NOMO-1 (cell line): ENCODE results near the gene MYBBP1A.

ENCODE experiments used
- DNase-seq, 2 experiments: peaks; one replicate each; lab custom pipeline; 2025; ENCODE audit not compliant: unreplicated experiment in 2 of 2; lab: John Stamatoyannopoulos, UW

MYBBP1A gene

DNA sequence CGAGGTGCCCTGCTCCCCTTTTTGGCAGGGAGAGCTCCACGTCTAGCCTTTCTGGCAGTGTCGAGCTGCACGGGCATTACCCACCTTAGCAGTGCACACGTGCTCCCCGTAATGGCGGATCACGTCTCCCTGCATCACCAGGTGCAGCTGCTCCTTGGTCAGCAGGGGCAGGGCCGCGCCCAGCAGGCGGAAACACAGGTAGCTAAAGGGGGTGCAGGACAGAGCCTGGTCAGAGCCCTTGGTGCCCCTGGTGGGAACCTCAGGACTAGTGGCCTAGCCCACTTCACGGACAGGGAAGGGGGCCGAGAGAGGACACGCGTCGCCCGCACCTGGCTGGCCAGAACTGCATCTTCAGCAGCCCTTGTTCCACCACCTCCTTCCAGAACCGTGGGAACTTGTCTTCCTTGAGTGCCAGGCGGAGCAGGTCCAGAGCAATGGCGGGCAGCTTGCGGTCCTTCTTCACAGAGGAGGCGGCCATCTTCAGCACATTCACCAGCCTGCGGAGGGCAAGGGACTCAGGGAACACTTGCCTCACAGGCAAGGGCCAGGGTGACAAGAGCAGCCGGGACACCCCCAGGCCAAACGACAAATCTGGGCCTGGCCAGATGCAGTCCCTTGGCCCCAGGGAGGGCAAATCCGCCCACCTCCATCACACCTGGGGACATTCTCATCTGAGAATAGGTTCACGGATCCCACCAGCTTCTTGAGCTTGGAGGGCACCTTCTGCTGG lies 3.2 kb downstream of the MYBBP1A start:
- no peak for DNase-seq

DNA sequence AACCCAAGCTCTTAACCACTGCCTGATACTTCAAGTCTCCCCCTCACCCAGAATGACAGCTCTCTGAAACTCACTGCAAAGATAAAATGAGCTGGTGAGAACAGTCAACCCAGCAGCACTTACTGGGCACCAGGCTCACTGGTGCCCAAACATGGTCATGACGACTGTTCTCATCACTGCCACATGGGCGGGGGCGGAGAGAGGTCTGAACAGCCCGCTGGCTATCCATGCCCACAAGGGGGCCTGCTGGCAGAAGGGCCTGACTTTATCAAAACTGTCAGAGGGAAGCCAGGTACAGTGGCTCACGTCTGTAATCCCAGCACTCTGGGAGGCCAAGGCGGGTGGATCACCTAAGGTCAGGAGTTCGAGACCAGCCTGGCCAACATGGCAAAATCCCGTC lies 4.0 kb downstream of the MYBBP1A start:
- no peak for DNase-seq

DNA sequence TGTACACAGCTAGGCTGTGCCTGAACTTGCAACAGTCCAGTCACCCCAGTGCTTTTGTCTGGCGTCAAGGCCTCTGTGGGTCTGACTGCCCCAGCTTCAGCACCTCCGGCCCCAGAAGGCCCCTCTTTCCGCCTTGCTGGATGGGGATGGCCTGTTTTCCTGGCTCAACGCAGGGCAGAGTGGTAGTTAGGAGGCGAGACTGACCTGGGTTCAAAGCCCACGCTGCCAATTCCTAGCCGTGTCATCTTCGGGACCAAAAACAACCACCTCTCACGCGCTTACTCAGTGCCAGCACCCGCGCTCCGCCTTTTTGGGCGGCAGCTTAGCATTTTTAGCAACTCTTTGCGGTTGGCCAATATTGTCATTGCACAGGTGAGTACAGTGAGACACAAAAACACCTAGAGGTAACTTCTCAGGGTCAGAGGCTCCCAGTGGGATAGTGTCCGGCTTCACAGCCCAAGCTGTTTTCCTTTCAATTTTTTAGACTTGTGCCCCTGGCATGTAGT lies 4.6 kb downstream of the MYBBP1A start:
- no peak for DNase-seq

DNA sequence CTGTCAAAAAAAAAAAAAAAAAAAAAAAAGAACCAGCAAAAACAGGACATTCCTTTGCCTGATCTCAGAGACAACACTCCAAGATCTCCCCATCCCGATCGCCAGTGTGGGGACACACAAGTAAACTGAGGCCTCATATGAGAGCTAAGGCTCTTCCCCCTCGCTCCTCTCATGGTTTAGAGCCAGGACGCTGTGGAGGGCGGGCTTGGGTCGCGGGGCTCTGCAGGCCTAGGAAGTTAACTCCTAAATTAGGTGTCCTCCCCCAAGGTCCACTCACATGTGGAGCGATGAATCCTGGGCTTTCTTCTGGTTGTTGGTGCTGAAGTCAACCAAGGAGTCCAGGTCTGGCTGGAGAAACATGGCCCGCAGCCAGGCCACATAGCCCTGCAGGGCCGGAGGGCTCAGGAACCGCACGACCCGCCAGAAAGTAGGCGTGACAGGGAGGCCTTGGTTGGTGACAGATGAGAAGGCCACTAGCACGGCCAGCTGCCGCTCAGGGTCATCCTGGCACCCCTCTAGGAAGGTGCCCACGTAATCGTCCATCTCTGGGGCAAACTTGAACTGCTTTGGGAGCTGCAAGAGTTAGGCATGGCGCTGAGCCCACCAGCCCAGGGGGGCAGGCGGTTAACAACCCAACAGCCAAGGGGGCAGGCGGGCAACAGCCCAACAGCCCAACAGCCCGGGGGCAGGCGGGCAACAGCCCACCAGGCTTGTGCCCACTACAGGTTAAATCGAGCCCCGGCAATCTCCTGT lies 5.2 kb downstream of the MYBBP1A start:
- DNase-seq, result no peak

DNA sequence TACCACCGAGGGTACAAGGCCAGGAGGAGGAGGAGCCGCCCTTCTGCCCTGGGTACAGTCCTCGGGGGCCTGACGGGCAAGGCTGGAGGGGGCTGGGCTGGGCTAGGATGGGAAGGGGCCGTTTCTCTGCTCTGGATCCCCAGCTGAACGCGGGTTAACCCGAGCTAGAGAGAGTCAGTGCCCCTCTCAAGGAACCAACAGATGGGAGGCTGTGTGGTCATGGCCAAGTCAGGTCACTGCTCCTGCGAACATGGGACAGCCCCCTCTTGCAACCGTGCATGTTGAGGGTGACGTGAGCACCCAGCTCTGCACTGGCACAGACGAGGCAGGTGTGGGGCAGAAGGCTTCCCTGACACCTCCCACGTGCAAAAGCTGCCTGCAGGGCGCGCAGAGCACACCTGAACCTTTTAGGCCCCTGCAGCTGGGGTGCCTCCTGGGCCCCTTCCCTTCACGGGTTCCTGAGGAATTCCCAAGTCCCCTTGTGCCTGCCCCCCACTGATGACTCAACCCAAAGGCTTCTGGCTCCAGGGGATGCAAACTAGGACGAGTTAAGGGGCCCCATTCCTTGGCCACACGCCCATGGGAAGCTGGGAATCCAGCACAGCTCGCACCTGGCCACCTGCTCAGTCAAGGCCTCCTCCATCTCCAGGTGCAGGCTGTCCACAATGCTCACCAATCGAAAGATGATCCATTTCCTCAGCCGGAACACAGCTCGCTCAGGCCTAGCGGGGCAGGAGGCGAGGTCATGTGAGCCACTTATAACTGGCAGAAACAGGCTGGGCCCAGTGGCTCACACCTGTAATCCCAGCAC lies 6.3 kb downstream of the MYBBP1A start:
- DNase-seq, result no peak

DNA sequence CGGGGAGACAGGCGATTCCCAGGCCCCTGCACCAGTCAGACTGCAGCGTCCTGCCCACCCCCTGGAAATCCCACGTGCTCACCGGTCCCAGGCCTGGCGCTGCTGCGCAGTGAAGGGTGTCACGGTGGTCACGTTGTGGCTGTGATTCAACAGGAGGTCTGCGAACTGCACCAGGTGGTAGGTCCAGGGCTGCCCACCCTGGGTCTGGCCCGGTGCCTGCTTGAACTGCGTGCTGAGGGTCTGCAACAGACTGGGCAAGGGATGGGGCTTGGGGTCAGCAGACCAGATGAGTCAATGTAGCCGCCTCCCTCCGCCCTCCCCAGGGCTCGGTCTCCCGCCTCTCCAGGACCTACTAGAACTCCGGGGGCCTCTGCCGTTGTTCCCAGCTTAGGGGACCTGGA lies 7.1 kb downstream of the MYBBP1A start:
- no peak for DNase-seq

DNA sequence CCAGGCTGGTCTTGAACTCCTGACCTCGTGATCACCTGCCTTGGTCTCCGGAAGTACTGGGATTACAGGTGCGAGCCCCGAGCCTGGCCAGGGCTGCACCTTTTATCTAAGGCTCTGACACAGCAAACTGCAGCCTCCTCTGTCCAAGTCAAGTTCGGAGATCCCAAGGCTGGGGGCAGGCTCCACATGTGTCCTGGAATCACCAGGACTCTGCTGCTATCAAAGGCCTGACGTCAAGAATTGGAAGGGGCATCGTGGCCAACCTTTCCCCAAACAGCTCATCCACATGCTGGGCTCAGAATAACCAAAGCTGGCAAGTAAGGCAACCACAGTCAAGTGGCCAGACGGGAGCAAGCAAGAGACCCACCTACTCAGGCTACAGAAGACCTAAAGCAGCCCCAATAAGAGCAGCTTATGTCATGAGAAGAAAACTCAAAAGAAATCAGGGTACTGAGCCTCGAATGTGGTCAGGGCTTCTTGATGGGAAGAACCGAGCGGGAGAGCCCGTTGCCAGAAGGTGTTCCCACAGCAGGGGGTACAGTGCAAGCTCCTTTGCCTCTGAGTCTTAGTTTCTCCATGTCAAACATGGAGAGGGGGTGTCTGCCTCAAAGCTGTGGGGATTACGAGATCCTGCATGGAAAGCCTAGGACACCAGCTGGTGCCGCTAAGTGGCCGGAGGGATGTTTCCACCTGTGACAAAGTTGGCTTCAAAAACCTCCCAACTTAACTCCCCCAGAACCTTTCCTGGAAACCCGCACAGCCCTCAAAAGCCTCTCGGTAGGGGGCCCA lies 7.9 kb downstream of the MYBBP1A start:
- no peak for DNase-seq

DNA sequence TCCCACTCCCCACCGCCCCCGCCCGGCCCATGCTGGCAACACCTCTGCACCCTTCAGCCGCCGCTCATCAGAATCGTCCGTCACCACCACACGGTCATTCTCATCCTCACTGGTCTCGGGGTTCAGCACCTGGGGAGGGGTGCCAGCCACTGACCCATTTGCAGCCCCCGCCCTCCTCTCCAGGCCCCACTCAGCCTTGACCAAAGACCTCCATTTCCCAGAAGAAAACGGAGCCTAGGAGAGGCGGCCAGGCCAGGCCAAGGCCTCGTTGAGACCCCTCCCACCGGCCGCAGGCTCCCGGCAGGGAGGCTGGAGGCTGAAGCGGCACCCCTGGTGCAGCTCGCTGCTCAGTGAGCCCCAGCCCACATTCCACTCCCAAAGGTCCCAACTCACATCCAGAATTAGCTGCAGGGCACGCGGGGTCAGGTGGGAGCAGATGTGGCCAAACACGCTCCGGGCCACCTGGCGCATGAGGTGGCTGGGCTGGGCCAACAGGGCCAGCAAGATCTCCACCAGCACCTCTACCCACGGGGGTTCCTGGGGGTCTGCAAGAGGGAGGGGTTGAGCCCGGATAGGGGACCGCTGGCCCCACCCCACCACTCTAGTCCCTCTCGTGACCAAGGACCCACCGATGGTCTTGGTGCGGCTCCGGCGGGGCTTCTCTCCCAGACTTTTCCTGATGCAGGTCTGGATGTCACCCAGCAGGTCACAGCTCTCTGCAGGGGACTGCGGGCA lies 9.8 kb downstream of the MYBBP1A start:
- no peak for DNase-seq

DNA sequence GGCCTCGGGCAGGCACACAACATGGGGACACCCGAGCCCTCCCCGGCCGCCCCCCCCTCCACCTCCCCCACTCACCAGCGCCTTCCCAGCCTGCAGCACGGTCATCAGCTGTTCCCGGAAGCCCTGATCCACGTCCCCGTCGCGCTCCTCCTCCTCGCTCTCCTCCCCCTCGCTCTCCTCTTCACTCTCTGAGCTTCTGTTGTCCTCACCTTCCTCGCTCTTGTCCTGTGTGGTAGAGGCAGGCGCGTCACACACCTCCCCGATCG lies 10.3 kb downstream of the MYBBP1A start:
- no peak for DNase-seq

DNA sequence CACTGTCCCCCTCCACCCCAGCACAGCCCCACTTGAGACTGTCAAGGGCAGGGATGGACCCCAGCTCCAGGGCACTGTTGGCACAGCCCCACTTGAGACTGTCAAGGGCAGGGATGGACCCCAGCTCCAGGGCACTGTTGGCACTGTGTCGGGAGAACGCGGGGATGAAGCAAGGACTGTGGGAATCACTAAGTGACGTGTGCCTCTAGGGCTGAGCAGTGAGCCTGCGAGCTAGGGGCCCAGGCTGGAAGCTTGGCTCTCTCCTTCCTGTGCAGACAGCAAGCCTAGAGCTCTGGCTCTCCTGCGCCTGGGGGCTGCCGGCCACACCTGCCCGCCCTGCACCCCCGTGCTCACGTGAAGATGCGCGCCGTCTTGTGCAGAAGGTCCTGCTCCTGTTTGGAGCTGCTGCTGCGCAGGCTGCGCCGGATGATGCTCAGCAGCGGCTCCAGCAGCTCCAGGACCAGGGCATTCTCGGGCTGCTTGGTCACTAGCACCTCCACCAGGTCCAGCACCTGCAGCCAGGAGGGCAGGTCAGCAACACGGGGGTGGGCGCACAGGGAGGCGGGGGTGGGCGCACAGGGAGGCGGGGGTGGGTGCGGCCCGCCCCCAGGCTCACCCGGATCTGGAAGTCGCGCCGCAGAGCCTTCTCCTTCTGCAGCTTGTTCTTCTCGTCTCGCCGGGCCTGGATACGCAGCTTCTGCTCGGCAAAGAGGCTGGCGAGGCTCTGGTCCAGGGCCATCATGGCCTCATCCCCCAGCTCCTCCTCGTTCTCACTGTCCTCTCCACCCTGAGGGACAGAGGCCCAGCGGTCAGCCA lies 10.8 kb downstream of the MYBBP1A start:
- DNase-seq, result no peak

DNA sequence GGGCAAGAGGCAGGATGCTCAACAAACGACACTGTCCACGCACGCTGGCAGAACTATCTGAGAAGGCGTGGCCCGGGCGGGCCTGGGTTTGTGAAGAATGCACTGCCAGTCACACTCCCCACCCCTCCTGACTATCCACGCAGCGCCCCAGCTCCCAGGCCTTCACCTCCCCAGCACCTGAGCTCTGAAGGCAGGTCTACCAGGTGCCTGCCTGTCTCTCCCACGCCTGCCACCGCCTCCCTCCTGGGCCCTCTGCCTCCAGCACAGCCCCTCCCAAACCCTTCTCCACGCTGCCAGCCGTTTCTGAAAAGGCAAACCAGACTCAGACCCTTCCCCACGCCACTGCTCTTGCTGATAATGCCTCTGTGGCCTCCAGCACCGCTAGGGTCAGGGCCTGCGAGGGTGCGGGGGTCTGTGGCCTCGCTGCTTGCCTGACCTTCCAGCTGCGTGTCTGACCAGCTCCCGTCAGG lies 11.6 kb downstream of the MYBBP1A start:
- DNase-seq, result no peak

DNA sequence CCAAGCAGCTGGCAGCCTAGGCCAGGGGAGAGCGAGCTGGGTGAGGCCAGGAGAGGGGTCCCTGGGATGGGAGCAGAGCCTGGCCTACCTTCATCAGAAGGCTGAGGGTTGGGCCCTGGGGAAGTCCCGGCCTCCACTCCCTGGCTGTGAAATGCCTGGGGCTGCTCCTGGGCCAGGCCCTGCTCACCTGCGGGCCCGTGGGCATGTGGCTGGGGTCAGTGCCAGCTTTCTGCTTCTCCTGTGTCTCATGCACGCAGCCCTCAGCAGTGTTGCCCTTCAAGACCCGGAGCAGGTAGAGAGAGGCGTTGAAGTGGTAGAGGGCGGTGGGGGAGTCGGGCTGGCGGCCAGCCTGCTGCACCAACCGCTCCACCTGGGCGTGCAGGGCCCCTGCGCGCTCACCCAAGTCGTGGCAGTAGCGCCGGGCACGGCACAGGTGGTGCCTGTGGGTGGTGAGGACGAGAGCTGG lies 12.4 kb downstream of the MYBBP1A start:
- no peak for DNase-seq

DNA sequence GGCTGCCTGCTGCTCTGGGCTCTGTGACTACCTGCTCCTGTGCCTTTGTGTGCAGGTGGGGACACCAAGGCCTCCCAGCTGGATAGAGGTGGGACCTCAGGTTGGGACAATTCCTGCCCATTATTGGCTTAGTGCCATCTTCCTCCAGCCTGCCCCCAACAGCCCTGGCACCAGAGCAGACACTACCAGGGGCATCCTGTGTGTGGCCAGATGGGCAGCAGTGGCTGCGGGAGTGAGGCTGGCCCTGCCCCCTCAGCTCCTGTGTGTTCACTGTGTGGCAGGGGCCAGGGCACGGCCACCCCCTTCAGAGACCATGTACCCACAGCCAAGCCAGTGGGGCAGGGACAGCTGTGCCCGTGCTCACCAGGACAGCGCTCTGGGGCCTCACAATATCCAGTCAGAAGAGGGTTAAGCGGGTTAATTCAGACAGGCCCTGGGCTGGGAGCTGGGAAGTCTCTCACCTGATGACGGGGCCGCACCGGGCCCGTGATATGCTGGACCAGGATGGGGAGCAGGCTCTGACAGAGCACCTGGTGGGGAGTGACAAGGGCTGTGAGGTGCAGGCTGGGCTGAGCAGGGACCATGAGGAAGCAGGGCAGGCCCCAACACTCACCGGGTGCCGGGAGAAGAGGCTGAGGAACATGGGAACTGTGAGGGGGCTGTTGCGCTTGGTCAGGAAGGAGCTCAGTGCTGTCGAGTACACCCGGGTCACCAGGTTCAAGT lies 13.0 kb downstream of the MYBBP1A start:
- no peak for DNase-seq

DNA sequence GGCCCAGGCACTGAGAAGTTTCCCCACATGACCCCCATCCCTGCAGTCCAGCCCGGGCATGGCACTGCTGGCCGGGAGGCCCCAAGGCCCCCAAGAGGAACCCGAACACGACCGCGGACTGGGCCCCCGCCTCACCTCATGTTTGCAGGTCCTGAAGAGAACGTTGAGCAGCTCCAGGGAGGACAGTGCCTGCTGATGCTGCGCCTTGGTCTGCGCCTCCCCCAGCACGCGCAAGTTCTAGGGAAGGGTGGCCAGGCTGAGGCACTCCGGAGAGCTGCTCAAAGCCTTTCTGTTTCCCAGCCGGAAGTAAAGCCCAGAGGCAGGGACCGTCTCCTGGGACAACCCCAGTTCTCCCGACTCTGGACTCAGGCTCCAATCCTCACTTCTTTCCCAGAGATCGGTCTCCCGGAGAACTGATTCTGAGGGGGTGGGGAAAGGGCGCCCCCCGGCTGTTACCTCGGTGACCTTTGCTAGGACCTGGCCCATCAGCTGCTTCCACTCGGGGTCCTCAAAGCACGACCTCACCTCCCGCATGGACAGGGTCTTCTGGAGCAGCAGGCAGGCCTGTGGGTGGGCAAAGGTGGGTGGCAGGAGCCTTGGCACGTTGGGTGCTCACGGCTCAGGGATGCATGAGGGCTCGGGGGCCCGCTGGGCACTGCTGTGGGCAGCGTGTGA lies 13.7 kb downstream of the MYBBP1A start:
- no peak for DNase-seq

DNA sequence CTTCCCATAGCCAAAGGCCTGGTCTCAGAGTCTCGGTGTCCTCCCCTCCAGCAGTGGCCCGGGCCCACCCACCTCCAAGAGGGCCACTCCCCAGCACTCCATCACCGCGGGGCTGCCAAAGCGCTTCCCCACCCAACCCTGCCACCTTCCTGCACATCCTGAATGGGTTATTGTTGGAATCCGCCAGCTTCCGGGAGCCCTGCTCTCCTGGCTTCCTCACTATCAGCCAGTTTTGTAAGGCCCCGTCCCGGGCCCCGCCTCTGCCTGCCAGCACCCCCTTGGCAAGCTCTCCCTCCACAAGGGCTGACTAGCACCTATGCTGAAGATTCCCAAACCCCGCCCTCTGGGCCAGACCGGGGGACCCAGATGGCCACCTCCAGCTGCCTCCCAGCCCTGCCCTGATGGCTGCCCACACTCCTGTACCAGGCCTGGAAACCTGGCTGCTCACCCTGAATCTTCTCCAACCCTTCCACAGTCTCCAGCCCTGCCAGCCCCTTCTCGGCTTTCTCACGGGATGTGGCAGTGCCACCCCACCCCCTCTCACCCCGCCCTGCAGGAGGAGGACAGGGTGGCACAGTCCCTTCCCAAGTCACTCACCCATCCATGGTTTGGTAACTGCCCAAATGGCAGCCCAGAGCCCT lies 14.4 kb downstream of the MYBBP1A start:
- no peak for DNase-seq

DNA sequence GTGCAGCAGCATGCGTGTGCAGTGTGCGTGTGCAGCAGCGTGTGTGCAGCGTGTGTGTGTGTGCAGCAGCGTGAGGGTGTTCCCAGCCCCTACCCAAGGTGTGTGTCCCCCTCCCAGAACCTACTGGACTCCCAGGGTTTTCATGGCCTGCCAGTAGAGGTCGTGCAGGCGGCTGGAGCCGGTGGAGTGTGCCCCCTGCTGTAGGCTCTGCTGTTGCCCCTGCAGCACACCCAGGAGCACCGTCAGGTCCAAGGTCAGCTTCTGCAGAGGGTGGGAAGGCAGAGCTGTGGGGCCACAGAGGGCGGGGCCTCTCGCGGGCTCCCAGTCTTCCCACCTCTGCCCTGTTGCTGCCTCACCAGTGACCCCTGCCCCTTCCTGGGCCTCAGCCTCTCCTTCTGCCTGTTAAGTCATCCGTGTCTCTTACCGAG lies 14.9 kb downstream of the MYBBP1A start:
- no peak for DNase-seq

DNA sequence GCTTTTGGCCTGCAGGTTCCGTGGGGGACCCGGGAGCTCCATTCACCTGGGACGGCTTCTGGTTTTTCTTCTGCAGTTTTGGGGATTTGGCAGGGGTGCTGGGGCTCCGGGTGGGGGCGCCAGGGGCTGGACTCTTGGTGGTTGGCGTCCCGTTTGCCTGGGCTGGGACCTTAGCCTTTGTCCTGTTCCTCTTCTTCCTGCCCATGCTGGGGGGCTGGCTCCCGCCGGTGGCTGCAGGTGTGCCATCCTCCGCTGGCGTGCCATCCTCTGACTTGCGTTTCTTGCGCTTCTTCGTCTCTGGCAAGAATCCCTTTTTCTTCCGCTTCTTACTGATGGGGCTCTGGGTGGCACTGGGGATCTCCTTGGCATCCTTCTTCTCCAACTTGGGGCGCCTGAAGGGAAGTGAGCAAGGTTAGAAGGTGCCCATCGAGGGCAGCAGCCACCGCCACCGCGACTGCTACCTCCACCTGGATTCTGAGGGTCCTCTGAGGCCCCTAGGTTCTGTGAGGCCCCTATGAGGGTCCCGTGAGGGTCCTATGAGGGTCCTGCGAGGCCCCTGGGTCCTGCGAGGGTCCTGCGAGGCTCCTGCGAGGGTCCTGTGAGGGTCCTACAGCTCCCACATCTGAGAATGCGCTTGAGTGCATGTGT lies 15.5 kb downstream of the MYBBP1A start:
- no peak for DNase-seq
